HL-60 (cell line): ENCODE data around the gene B4GALNT4.

Experiments used
- GABPA ChIP-seq: IDR thresholded peaks from 2 replicates; pipeline ENCODE4 v1.6.1; 2012; ENCODE audit warnings: low read depth
- POLR2AphosphoS5 ChIP-seq: IDR thresholded peaks from 2 replicates; pipeline ENCODE4 v1.6.1; 2012; ENCODE audit warnings: low read depth
- SPI1 ChIP-seq: IDR thresholded peaks from 2 replicates; pipeline ENCODE4 v1.6.1; 2012; ENCODE audit warnings: low read depth, mild to moderate bottlenecking, borderline replicate concordance
- TF ChIP-seq, protein P1 (sequence below): IDR thresholded peaks from 2 replicates; pipeline ENCODE4 v1.6.1; 2012; ENCODE audit warnings: low read depth; ENCODE audit not compliant: insufficient replicate concordance
- TF ChIP-seq, protein P2 (sequence below): IDR thresholded peaks from one replicate; pipeline ENCODE4 v1.5.1; 2011; ENCODE audit warnings: low read length, control low read depth, inconsistent platforms; ENCODE audit not compliant: insufficient read depth

DNA sequence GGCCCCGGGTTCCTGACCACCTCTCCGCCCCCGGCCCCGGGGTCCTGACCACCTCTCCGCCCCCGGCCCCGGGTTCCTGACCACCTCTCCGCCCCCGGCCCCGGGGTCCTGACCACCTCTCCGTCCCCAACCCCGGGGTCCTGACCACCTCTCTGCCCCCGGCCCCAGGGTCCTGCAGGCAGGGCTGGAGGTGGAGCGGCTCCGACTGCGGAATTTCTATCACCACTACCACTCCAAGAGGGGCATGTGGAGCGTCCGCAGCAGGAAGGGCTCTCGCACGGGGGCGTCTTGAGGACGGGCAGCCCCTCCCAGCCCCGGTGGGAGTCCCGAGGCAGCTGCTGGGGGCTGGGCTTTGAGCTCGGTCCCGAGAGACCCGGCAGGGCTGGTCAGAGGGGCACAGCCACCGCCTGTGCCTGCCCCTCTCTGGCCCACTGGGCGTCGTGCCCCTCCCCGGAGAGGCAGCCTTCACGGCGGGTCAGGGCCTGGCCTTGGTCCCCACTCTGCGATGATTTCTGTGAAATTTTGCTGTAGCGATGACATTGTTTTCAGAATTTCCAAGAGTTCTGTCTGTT, 12.3 kb downstream of the B4GALNT4 start:
- TF ChIP-seq, protein P1, sequence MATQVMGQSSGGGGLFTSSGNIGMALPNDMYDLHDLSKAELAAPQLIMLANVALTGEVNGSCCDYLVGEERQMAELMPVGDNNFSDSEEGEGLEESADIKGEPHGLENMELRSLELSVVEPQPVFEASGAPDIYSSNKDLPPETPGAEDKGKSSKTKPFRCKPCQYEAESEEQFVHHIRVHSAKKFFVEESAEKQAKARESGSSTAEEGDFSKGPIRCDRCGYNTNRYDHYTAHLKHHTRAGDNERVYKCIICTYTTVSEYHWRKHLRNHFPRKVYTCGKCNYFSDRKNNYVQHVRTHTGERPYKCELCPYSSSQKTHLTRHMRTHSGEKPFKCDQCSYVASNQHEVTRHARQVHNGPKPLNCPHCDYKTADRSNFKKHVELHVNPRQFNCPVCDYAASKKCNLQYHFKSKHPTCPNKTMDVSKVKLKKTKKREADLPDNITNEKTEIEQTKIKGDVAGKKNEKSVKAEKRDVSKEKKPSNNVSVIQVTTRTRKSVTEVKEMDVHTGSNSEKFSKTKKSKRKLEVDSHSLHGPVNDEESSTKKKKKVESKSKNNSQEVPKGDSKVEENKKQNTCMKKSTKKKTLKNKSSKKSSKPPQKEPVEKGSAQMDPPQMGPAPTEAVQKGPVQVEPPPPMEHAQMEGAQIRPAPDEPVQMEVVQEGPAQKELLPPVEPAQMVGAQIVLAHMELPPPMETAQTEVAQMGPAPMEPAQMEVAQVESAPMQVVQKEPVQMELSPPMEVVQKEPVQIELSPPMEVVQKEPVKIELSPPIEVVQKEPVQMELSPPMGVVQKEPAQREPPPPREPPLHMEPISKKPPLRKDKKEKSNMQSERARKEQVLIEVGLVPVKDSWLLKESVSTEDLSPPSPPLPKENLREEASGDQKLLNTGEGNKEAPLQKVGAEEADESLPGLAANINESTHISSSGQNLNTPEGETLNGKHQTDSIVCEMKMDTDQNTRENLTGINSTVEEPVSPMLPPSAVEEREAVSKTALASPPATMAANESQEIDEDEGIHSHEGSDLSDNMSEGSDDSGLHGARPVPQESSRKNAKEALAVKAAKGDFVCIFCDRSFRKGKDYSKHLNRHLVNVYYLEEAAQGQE: no peak
- TF ChIP-seq POLR2AphosphoS5: no peak
- TF ChIP-seq, protein P2, sequence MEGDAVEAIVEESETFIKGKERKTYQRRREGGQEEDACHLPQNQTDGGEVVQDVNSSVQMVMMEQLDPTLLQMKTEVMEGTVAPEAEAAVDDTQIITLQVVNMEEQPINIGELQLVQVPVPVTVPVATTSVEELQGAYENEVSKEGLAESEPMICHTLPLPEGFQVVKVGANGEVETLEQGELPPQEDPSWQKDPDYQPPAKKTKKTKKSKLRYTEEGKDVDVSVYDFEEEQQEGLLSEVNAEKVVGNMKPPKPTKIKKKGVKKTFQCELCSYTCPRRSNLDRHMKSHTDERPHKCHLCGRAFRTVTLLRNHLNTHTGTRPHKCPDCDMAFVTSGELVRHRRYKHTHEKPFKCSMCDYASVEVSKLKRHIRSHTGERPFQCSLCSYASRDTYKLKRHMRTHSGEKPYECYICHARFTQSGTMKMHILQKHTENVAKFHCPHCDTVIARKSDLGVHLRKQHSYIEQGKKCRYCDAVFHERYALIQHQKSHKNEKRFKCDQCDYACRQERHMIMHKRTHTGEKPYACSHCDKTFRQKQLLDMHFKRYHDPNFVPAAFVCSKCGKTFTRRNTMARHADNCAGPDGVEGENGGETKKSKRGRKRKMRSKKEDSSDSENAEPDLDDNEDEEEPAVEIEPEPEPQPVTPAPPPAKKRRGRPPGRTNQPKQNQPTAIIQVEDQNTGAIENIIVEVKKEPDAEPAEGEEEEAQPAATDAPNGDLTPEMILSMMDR: no peak
- TF ChIP-seq GABPA: no peak
- TF ChIP-seq SPI1: no peak
